ENCODE data around the gene RC3H1.
A peak's percentile ranks its signal among the peaks of the same experiment; 100 is the strongest.

RC3H1 gene

DNA sequence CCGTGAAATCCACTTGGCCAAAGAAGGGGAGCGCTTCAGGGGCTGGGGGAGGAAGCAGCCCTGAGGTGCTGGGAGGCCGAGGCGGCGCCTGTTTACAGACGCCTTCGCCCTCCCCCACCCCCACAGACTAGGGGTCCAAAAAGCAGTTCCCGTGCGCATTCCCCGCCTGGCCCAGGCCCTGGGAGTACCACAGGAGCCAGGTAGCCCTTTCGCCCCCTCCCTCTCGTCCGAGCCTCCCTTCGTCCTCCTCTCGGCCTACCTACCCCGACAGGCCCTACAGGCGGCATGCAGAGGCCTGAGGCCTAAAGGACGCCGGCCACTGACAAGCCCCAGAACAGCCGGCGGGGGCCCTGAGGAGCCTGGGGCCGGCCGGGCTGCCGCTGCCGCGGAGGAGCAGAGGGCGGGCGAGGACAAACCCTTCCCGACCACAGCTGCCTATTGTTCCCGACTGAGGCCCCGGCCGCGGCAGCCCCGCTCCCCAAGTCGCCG, 522 bp downstream of the RC3H1 start (continued):
- TF ChIP-seq EGR2 (tag by site-specific recombination; IDR thresholded peaks at IDR 0.05; ENCODE audit: low read depth) (peak; percentile 88), ZBTB48 (tag by site-specific recombination; IDR thresholded peaks at IDR 0.05) (peak; percentile 84), ZNF223 (tag by site-specific recombination; IDR thresholded peaks at IDR 0.05) (no peak), ZNF837 (tag by site-specific recombination; IDR thresholded peaks at IDR 0.05) (no peak), ZNF341 (tag by site-specific recombination; IDR thresholded peaks at IDR 0.05; ENCODE audit: low read depth) (peak; percentile 73), ZNF610 (tag by site-specific recombination; IDR thresholded peaks at IDR 0.05; ENCODE audit: borderline replicate concordance) (peak; percentile 47; the same call in 1 of the 2 replicates), ZNF24 (tag by site-specific recombination; IDR thresholded peaks at IDR 0.05) (peak; percentile 57; the same call in 1 of the 2 replicates), ZNF654 (tag by site-specific recombination; IDR thresholded peaks at IDR 0.05; ENCODE audit: low read depth) (no peak), ZNF335 (tag by site-specific recombination; conservative IDR thresholded peaks at IDR 0.05) (peak; percentile 99), ZNF391 (tag by site-specific recombination; IDR thresholded peaks at IDR 0.05; ENCODE audit: borderline replicate concordance, low read depth) (0 out of 2 replicates have a peak, but pooled peaks have one; percentile 45), WT1 (tag by site-specific recombination; IDR thresholded peaks at IDR 0.05) (peak; percentile 70; the same call in 1 of the 2 replicates), PRDM1 (tag by site-specific recombination; IDR thresholded peaks at IDR 0.05) (no peak), GLI4 (tag by site-specific recombination; IDR thresholded peaks at IDR 0.05) (no peak), ZBTB20 (tag by site-specific recombination; IDR thresholded peaks at IDR 0.05) (peak; percentile 71), GLIS1 (tag by site-specific recombination; IDR thresholded peaks at IDR 0.05) (peak; percentile 32), ZNF843 (tag by site-specific recombination; IDR thresholded peaks at IDR 0.05) (peak; percentile 23; the same call in 1 of the 2 replicates), SP2 (tag by site-specific recombination; IDR thresholded peaks at IDR 0.05) (peak; percentile 46), ZNF76 (tag by site-specific recombination; IDR thresholded peaks at IDR 0.05; ENCODE audit: borderline replicate concordance, low read depth) (peak; percentile 80), ZNF404 (tag by site-specific recombination; IDR thresholded peaks at IDR 0.05) (no peak), ZNF660 (tag by site-specific recombination; IDR thresholded peaks at IDR 0.05) (no peak), ZNF501 (tag by site-specific recombination; IDR thresholded peaks at IDR 0.05) (peak; percentile 76), GLIS2 (tag by site-specific recombination; IDR thresholded peaks at IDR 0.05) (peak; percentile 87), ZNF19 (tag by site-specific recombination; IDR thresholded peaks at IDR 0.05; ENCODE audit: low read depth) (no peak)
- TF ChIP-seq, protein P1, sequence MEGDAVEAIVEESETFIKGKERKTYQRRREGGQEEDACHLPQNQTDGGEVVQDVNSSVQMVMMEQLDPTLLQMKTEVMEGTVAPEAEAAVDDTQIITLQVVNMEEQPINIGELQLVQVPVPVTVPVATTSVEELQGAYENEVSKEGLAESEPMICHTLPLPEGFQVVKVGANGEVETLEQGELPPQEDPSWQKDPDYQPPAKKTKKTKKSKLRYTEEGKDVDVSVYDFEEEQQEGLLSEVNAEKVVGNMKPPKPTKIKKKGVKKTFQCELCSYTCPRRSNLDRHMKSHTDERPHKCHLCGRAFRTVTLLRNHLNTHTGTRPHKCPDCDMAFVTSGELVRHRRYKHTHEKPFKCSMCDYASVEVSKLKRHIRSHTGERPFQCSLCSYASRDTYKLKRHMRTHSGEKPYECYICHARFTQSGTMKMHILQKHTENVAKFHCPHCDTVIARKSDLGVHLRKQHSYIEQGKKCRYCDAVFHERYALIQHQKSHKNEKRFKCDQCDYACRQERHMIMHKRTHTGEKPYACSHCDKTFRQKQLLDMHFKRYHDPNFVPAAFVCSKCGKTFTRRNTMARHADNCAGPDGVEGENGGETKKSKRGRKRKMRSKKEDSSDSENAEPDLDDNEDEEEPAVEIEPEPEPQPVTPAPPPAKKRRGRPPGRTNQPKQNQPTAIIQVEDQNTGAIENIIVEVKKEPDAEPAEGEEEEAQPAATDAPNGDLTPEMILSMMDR (tag by site-specific recombination; IDR thresholded peaks at IDR 0.05), result peak; percentile 37; the same call in 1 of the 2 replicates
- TF ChIP-seq, protein P2, sequence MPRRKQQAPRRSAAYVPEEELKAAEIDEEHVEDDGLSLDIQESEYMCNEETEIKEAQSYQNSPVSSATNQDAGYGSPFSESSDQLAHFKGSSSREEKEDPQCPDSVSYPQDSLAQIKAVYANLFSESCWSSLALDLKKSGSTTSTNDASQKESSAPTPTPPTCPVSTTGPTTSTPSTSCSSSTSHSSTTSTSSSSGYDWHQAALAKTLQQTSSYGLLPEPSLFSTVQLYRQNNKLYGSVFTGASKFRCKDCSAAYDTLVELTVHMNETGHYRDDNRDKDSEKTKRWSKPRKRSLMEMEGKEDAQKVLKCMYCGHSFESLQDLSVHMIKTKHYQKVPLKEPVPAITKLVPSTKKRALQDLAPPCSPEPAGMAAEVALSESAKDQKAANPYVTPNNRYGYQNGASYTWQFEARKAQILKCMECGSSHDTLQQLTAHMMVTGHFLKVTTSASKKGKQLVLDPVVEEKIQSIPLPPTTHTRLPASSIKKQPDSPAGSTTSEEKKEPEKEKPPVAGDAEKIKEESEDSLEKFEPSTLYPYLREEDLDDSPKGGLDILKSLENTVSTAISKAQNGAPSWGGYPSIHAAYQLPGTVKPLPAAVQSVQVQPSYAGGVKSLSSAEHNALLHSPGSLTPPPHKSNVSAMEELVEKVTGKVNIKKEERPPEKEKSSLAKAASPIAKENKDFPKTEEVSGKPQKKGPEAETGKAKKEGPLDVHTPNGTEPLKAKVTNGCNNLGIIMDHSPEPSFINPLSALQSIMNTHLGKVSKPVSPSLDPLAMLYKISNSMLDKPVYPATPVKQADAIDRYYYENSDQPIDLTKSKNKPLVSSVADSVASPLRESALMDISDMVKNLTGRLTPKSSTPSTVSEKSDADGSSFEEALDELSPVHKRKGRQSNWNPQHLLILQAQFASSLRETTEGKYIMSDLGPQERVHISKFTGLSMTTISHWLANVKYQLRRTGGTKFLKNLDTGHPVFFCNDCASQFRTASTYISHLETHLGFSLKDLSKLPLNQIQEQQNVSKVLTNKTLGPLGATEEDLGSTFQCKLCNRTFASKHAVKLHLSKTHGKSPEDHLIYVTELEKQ (tag by site-specific recombination; IDR thresholded peaks at IDR 0.05; ENCODE audit: borderline replicate concordance), result no peak
- TF ChIP-seq, protein P3, sequence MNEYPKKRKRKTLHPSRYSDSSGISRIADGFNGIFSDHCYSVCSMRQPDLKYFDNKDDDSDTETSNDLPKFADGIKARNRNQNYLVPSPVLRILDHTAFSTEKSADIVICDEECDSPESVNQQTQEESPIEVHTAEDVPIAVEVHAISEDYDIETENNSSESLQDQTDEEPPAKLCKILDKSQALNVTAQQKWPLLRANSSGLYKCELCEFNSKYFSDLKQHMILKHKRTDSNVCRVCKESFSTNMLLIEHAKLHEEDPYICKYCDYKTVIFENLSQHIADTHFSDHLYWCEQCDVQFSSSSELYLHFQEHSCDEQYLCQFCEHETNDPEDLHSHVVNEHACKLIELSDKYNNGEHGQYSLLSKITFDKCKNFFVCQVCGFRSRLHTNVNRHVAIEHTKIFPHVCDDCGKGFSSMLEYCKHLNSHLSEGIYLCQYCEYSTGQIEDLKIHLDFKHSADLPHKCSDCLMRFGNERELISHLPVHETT (tag by site-specific recombination; IDR thresholded peaks at IDR 0.05), result 0 out of 2 replicates have a peak, but pooled peaks have one; percentile 23
- TF ChIP-seq, protein P4, sequence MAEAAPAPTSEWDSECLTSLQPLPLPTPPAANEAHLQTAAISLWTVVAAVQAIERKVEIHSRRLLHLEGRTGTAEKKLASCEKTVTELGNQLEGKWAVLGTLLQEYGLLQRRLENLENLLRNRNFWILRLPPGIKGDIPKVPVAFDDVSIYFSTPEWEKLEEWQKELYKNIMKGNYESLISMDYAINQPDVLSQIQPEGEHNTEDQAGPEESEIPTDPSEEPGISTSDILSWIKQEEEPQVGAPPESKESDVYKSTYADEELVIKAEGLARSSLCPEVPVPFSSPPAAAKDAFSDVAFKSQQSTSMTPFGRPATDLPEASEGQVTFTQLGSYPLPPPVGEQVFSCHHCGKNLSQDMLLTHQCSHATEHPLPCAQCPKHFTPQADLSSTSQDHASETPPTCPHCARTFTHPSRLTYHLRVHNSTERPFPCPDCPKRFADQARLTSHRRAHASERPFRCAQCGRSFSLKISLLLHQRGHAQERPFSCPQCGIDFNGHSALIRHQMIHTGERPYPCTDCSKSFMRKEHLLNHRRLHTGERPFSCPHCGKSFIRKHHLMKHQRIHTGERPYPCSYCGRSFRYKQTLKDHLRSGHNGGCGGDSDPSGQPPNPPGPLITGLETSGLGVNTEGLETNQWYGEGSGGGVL (tag by site-specific recombination; IDR thresholded peaks at IDR 0.05), result no peak
- TF ChIP-seq, protein P5, sequence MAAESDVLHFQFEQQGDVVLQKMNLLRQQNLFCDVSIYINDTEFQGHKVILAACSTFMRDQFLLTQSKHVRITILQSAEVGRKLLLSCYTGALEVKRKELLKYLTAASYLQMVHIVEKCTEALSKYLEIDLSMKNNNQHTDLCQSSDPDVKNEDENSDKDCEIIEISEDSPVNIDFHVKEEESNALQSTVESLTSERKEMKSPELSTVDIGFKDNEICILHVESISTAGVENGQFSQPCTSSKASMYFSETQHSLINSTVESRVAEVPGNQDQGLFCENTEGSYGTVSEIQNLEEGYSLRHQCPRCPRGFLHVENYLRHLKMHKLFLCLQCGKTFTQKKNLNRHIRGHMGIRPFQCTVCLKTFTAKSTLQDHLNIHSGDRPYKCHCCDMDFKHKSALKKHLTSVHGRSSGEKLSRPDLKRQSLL (tag by site-specific recombination; IDR thresholded peaks at IDR 0.05), result no peak
- TF ChIP-seq, protein P6, sequence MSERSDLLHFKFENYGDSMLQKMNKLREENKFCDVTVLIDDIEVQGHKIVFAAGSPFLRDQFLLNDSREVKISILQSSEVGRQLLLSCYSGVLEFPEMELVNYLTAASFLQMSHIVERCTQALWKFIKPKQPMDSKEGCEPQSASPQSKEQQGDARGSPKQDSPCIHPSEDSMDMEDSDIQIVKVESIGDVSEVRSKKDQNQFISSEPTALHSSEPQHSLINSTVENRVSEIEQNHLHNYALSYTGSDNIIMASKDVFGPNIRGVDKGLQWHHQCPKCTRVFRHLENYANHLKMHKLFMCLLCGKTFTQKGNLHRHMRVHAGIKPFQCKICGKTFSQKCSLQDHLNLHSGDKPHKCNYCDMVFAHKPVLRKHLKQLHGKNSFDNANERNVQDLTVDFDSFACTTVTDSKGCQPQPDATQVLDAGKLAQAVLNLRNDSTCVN (tag by site-specific recombination; optimal IDR thresholded peaks at IDR 0.05), result peak; percentile 61
